ENCODE data around the gene MAST4.
A peak's percentile ranks its signal among the peaks of the same experiment; 100 is the strongest.

The MAST4 gene

DNA sequence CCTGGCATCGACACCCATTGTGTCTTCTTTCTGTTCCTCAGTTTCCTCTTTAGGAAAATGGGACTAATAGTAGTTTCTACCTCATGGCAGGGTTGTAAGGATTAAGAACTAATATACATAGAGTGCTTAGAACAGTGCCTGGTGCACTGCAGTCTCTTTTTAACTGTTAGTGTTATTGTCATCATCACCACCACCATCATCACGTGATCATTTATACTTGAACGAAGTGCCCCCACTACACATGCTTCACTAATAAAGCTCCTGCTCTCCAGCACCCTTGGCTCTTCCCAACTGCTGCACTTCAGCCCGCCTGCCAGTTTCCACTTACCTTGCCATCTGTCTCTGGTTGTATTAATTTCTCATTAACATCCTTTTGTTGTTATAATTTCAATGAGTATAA lies 35.8 kb upstream of the MAST4 start:
- Histone ChIP-seq H3K4me2 (ENCODE audit: low read length) (no peak overlapping the region), H3K79me2 (ENCODE audit: low read length) (no peaks in the 10 kb centered on the region), H3K27me3 (ENCODE audit: low read depth, low read length) (peaks cover 14% of the 10 kb centered on the region; the same call in 1 of the 2 replicates), H3K9me3 (ENCODE audit: insufficient read depth, low read length) (no peaks in the 10 kb centered on the region), H3K36me3 (replicated peaks; ENCODE audit: low read depth, low read length) (no peaks in the 10 kb centered on the region), H4K20me1 (ENCODE audit: insufficient read depth, low read length) (no peaks in the 10 kb centered on the region), H3K9ac (ENCODE audit: low read length) (no peak overlapping the region), H3K4me3 (ENCODE audit: low read length) (no peak overlapping the region), H3K27ac (ENCODE audit: low read length) (no peak overlapping the region), H2AFZ (ENCODE audit: low read depth, low read length) (no peak overlapping the region), H3K4me1 (ENCODE audit: low read length) (no peaks in the 10 kb centered on the region)
- no peak for TF ChIP-seq EZH2phosphoT487 (IDR thresholded peaks at IDR 0.05; ENCODE audit: low read depth)
- TF ChIP-seq, protein P1, sequence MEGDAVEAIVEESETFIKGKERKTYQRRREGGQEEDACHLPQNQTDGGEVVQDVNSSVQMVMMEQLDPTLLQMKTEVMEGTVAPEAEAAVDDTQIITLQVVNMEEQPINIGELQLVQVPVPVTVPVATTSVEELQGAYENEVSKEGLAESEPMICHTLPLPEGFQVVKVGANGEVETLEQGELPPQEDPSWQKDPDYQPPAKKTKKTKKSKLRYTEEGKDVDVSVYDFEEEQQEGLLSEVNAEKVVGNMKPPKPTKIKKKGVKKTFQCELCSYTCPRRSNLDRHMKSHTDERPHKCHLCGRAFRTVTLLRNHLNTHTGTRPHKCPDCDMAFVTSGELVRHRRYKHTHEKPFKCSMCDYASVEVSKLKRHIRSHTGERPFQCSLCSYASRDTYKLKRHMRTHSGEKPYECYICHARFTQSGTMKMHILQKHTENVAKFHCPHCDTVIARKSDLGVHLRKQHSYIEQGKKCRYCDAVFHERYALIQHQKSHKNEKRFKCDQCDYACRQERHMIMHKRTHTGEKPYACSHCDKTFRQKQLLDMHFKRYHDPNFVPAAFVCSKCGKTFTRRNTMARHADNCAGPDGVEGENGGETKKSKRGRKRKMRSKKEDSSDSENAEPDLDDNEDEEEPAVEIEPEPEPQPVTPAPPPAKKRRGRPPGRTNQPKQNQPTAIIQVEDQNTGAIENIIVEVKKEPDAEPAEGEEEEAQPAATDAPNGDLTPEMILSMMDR (IDR thresholded peaks at IDR 0.05; ENCODE audit: low read depth, low read length): no peak

GRCh38 chr5:66561256-66561990 lies 34.8 kb upstream of the MAST4 start:
- H3K9ac ChIP-seq (ENCODE audit: low read length): no peak overlapping the region
- H3K4me3 ChIP-seq (ENCODE audit: low read length): no peak overlapping the region
- no peak overlapping the region for H3K27ac ChIP-seq (ENCODE audit: low read length)
- no peaks in the 10 kb centered on the region for H3K4me1 ChIP-seq (ENCODE audit: low read length)
- TF ChIP-seq EZH2phosphoT487 (IDR thresholded peaks at IDR 0.05; ENCODE audit: low read depth): no peak
- TF ChIP-seq, protein P1 (IDR thresholded peaks at IDR 0.05; ENCODE audit: low read depth, low read length): no peak
- H4K20me1 ChIP-seq (ENCODE audit: insufficient read depth, low read length): no peaks in the 10 kb centered on the region
- no peaks in the 10 kb centered on the region for H3K79me2 ChIP-seq (ENCODE audit: low read length)
- H3K4me2 ChIP-seq (ENCODE audit: low read length): no peak overlapping the region
- no peak overlapping the region for H2AFZ ChIP-seq (ENCODE audit: low read depth, low read length)
- no peaks in the 10 kb centered on the region for H3K9me3 ChIP-seq (ENCODE audit: insufficient read depth, low read length)
- H3K36me3 ChIP-seq (replicated peaks; ENCODE audit: low read depth, low read length): no peaks in the 10 kb centered on the region
- peaks cover 8% of the 10 kb centered on the region; the same call in 1 of the 2 replicates for H3K27me3 ChIP-seq (ENCODE audit: low read depth, low read length)

DNA sequence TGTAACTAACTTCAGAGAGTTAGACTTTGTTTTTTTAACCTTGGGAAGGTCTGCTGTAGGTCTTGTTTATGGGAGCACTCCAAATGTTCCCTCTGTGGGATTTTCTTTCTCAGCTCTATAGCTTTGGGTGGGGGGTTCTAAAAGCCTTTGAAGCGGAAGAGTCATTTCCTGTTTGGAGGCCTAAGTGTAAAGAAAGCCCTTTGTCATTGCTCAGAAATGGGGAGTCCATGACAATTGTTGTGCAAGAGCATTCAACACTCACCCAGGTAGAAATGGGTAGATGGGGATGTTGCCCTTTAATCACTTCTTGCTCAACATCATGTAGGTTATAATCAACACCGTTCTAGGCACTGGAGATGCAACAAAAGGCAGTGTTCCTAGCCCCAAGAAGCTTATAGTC lies 30.3 kb upstream of the MAST4 start:
- no peaks in the 10 kb centered on the region for H3K27me3 ChIP-seq (ENCODE audit: low read depth, low read length)
- no peak overlapping the region for H3K4me2 ChIP-seq (ENCODE audit: low read length)
- H3K4me3 ChIP-seq (ENCODE audit: low read length): no peak overlapping the region
- H3K36me3 ChIP-seq (replicated peaks; ENCODE audit: low read depth, low read length): no peaks in the 10 kb centered on the region
- no peak overlapping the region for H2AFZ ChIP-seq (ENCODE audit: low read depth, low read length)
- no peaks in the 10 kb centered on the region for H3K9me3 ChIP-seq (ENCODE audit: insufficient read depth, low read length)
- H4K20me1 ChIP-seq (ENCODE audit: insufficient read depth, low read length): no peaks in the 10 kb centered on the region
- no peaks in the 10 kb centered on the region for H3K79me2 ChIP-seq (ENCODE audit: low read length)
- H3K4me1 ChIP-seq (ENCODE audit: low read length): peaks cover 5% of the 10 kb centered on the region
- no peak for TF ChIP-seq EZH2phosphoT487 (IDR thresholded peaks at IDR 0.05; ENCODE audit: low read depth)
- TF ChIP-seq, protein P1 (IDR thresholded peaks at IDR 0.05; ENCODE audit: low read depth, low read length): no peak
- no peak overlapping the region for H3K9ac ChIP-seq (ENCODE audit: low read length)
- H3K27ac ChIP-seq (ENCODE audit: low read length): no peak overlapping the region

DNA sequence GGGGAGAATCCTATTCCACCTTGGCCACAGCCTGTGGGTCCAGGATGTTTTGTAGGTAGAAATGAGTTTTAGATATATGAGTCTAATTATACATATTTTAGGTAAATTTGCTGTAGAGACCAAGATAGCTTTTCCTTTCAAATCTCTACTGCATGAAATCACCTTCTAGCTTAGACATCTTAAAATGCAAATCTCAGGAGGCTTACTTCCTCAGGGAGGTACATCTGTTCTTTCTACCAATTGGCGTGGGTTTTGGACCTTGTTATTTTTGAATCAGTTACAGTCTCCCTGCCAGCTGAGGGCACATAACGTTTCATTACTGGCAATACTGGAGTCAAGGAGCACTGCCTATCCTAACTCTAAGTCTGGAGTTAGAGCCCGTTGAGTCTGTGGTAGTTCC lies 28.7 kb upstream of the MAST4 start:
- no peaks in the 10 kb centered on the region for H3K36me3 ChIP-seq (replicated peaks; ENCODE audit: low read depth, low read length)
- H3K79me2 ChIP-seq (ENCODE audit: low read length): no peaks in the 10 kb centered on the region
- 0 out of 2 replicates have a peak overlapping the region, but pooled peaks have one; percentile 7 for H3K4me2 ChIP-seq (ENCODE audit: low read length)
- no peak overlapping the region for H2AFZ ChIP-seq (ENCODE audit: low read depth, low read length)
- peaks cover 5% of the 10 kb centered on the region for H3K4me1 ChIP-seq (ENCODE audit: low read length)
- TF ChIP-seq, protein P1 (IDR thresholded peaks at IDR 0.05; ENCODE audit: low read depth, low read length): no peak
- no peak for TF ChIP-seq EZH2phosphoT487 (IDR thresholded peaks at IDR 0.05; ENCODE audit: low read depth)
- no peak overlapping the region for H3K27ac ChIP-seq (ENCODE audit: low read length)
- no peaks in the 10 kb centered on the region for H4K20me1 ChIP-seq (ENCODE audit: insufficient read depth, low read length)
- no peaks in the 10 kb centered on the region for H3K9me3 ChIP-seq (ENCODE audit: insufficient read depth, low read length)
- no peak overlapping the region for H3K9ac ChIP-seq (ENCODE audit: low read length)
- no peak overlapping the region for H3K4me3 ChIP-seq (ENCODE audit: low read length)
- no peaks in the 10 kb centered on the region for H3K27me3 ChIP-seq (ENCODE audit: low read depth, low read length)

All from OCI-LY3 (cell line).